Right ventricle myocardium superior (tissue), 1 donor: Measurements from ENCODE around the gene WDTC1. TPM values are rescaled to one million over a fixed set of nuclear protein-coding genes. Genes with fewer than 3 reads are reported as not detected.

Experiments used
- ATAC-seq: fragments of 200-7000 bp; cut with Tn5 transposase; one replicate; pipeline ENCODE4 v1.9.1; 2020; ENCODE audit warnings: mild to moderate bottlenecking; ENCODE audit not compliant: poor library complexity
- DNase-seq: peaks from one replicate; pipeline ENCODE4 v3.0.0-alpha.2; 2020
- intact Hi-C: fragments of 100-400 bp; cut with DNase I; formaldehyde crosslinking; loops from one replicate; pipeline ENCODE4 v1.11.2; 2022
- total RNA-seq: library from RNA; stranded (reverse); fragmentation: NEBNext Ultra II Directional; extraction: Animal tissue kit (Norgen Biotek cat#: 25700); gene quantifications from one replicate; pipeline ENCODE4 v1.2.1, GENCODE V29; 2021
- donor health status: DM: no; HTN: yes; CAD: no; lungs with severe emphysema.

WDTC1 gene
- total RNA-seq, 1 donor from 2014 or later, result 61.1 TPM

DNA sequence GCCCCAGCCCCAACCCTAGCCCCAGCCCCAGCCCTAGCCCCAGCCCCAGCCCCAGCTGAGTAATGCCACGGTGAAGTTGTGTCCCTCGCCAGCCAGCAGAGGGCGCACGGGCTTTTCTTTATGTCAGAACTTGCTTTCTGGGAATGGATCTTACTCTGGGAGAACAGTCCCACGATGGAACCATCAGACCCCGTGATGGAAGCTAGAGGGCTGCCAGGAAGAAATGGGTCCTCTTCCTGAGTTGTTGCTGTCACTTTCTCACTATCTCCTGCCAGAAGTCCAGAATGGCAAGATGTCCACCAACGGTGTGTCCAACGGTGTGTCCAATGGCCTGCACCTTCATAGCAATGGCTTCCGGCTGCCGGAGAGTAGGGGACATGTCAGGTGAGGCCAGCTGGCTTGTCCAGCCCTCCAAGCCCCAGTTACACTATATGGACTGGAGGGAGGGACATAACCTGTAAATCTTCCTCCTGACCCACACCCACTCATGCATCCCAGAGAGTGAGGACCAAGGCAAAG lies 62.4 kb downstream of the WDTC1 start:
- intact Hi-C loops, result loop anchor here (5.0 kb wide), 1 partner anchor 310 kb away; no protein-coding TSS in a partner anchor
- DNase-seq (peak; percentile 85), ATAC-seq (no peak)

DNA sequence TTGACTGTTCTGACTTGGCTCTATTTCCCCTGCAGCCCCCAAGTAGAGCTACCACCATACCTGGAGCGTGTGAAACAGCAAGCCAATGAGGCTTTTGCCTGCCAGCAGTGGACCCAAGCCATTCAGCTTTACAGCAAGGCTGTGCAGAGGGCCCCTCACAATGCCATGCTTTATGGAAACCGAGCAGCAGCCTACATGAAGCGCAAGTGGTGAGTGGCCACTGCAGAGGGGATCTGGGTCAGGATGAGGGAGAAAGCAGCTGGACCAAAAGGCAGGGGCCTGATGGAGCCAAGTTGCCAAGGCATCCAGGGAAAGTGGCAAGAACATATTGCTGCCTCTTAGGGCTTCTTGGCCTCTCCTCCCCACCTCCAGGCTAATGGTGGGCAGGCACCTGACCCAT lies 63.5 kb downstream of the WDTC1 start:
- intact Hi-C loops, result loop anchor here (5.0 kb wide), 1 partner anchor 309 kb away; no protein-coding TSS in a partner anchor
- DNase-seq (no peak), ATAC-seq (no peak)

DNA sequence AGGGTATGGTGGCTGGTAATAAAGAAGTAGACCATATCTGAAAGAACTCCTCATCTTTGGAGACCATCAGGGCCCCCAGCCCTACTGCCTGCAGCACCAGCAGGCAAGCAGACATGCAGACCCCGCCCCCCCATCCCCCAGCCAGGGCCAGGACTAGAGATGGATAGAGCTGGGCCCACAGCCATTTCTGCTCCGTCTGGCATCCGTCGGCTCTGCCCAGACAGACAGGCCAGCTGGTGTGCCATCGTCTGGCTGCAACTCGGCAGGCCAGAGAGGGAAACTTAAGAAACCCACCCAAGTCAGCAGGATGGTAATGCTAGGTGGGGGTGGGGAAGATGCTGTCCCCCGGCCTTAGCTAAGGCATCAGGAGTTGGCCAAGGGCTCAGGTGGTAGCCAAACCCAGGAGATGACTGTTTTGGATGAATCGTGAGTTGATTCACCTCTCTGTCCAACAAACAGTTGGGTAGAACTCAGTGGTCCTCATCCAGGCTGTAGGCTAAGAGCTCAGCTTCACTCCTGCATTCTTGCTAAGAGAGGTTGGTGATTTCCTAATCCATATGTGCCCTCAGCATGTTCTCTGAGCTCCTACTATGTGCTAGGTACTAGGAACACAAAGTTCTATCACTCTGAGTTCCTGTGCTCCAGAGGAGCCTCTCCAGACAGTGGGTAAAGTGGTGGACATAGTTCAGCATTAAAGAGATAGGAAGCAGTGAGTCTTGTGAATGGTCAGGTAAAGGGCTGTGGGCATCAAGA lies 64.4 kb downstream of the WDTC1 start:
- DNase-seq (no peak), ATAC-seq (no peak)
- intact Hi-C loops, result loop anchor here (5.0 kb wide), 1 partner anchor 308 kb away; no protein-coding TSS in a partner anchor

DNA sequence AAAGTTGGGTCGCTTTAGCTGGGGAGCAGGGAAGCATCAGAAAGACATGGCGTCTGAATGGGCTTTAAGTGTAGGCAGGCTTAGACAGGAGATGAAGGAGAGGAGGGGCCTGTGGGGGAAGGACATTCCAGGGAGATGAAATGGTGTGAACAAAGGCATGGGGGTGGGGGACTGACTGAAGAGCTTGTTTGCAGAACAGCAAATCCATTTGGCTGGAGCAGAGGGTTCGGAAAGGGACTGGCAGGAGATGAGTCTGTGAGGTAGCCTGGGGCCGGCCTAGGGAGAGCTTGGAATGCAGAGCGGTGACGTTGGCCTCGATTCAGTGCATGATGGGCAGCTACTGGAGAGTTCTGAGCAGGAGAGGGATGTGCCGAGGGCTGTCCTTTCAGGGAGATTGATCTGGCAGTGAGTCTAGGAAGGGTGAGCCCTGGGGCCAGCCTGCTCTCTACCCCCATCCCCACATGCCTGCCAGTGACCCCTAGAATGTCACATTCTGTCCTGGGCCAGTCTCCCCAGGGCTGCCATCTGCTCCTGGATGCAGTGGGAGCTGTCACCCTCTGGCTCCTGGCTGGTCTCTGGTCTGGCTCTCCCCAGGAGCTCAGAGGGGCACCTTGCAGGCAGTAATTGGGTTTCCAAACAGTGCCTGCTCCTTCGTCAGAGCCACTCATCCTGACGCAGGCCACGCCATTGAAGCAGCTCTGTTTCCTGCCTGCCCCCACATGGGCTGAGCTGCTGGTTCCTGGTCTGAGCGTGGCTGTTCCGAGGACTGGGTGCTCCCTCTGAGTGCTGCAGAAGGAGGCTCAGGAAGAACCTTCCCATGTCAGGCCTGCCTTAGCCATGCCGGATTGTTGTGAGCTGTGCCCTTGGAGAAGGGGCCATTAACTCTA lies 65.2 kb downstream of the WDTC1 start:
- intact Hi-C loops, result loop anchor here (2.0 to 5.0 kb wide), 2 partner anchors 95 to 308 kb away; no protein-coding TSS in a partner anchor
- ATAC-seq (peak; percentile 75), DNase-seq (peak; percentile 77)

DNA sequence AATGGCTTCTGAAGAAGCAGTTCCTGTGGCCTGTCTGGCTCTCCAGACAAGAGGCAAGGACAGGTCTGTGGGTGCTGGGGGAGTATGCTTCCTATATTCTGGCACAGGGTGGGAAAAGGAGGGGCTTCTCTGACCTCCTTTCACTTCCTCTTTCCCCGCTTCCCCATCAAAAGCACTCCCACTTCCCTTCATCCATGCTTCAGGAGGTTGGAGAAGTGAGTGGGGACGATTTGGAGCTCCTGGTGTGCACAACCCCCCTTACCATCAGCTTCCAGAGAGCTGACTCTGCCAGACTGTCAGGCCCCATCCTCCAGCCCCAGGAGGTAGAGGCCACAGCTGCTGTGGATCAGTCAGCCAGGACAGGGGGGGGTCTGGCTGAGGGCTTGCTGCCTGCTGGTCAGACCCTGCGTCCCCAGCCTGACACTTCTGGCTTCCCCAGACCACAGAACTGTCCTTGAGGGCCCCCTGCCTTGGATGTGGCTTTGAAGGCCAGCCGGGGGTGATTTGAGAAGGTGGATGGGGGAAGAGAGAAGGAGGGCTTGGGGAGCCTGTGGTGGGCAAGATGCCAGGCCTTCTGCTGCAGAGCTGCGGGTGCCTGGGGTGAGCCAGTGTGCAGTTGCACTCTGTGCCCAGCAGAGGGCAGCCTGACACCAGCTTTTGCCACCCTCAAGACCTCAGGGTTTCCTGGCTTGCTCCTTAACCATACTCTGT lies 66.1 kb downstream of the WDTC1 start:
- DNase-seq (peak; percentile 91), ATAC-seq (peak; percentile 86)
- intact Hi-C loops, result loop anchor here (2.0 kb wide), 1 partner anchor 94 kb away; no protein-coding TSS in a partner anchor

DNA sequence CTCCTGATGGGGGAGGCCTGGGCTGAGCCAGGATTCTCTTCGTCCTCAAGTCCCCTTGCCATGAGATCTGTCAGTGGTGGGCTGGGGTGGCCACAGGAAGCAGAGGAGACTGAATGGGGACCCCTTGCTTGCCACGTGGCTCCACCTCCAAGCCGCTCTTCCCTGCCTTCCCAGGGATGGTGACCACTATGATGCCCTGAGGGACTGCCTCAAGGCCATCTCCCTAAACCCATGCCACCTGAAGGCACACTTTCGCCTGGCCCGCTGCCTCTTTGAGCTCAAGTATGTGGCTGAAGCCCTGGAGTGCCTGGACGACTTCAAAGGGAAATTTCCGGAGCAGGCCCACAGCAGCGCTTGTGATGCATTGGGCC lies 66.6 kb downstream of the WDTC1 start:
- intact Hi-C loops, result loop anchor here (2.0 kb wide), 1 partner anchor 94 kb away; no protein-coding TSS in a partner anchor
- ATAC-seq, result no peak
- no peak for DNase-seq

DNA sequence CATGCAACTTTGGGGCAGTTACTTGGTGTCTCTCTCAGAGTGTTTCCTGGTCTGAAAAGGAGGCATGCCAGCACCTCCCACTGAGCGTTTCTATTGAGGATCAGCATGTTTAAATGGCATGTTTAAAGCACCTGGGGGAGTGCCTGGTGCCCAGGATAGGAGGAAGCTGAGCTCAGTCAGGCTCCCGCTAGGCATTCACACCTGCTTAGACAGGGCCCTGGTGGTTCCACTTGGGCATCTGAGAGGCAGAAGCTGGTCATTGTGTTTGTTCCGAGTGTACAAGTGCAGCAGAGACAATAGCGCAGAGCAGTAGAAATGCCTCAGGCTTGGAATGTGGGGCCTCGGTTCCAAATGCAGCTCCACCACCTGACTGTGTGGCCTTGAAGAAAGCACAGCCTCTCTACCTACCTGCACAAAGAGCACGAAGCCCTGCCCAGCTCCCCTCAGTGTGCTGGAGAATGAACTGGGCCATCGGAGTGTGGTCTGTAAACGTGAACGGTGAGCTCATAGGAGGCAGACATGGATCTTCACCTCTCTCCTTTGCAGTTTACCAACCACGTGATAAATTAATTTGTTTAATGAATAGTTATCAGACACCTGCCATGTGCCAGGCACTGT lies 67.3 kb downstream of the WDTC1 start:
- no peak for ATAC-seq
- intact Hi-C loops, result loop anchor here (2.0 kb wide), 1 partner anchor 93 kb away; no protein-coding TSS in a partner anchor
- DNase-seq, result no peak

DNA sequence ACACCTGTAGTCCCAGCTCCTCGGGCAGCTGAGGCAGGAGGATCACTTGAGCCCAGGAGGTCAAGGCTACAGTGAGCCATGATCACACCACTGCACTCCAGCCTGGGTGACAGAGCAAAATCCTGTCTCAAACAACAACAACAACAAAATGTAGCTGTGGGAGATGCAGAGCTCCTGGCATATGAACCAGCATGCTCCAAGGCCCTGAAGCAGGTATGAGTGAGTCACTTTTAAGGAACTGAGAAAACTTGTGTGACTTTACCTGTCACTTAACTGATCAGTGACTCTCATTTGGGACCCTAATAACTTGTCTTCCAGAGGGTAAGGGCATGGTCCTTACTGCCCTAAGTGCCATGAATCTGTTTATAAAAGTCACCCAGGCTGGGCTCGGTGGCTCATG lies 68.2 kb downstream of the WDTC1 start:
- intact Hi-C loops, result no loop called here
- ATAC-seq, result no peak
- no peak for DNase-seq

DNA sequence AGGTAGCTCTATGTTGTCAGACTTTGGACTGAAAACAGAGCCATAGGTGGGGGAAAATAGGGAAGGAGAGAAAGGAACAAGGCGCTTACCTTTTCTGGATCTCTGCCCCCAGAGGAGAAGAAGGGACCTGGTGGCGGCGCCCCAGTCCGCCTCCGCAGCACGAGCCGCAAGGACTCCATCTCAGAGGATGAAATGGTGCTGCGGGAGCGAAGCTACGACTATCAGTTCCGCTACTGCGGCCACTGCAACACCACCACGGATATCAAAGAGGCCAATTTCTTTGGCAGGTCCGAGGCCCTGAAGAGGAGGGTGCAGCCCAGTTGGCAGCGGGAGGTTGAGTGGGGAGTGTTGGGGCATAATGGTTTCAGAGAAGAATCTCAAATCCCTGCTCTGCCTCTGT lies 69.1 kb downstream of the WDTC1 start:
- DNase-seq (no peak), ATAC-seq (no peak)
- intact Hi-C loops, result no loop called here

DNA sequence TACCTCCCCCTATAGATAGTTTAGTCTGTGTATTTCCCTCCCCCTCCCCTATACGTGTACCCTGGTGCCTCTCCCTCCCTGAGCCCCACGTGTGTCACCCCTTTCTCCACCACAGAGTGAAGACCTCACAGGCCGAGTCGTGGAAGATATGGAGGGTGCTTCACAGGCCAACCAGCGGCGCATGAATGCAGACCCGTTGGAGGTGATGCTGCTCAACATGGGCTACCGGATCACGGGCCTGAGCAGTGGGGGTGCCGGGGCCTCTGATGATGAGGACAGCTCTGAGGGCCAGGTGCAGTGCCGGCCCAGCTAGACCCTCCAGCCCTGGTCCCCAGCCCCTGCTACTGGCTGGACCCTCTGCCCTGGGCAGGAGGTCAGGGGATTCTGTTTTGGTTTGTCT lies 71.6 kb downstream of the WDTC1 start:
- intact Hi-C loops, result no loop called here
- ATAC-seq, result no peak
- DNase-seq, result no peak

DNA sequence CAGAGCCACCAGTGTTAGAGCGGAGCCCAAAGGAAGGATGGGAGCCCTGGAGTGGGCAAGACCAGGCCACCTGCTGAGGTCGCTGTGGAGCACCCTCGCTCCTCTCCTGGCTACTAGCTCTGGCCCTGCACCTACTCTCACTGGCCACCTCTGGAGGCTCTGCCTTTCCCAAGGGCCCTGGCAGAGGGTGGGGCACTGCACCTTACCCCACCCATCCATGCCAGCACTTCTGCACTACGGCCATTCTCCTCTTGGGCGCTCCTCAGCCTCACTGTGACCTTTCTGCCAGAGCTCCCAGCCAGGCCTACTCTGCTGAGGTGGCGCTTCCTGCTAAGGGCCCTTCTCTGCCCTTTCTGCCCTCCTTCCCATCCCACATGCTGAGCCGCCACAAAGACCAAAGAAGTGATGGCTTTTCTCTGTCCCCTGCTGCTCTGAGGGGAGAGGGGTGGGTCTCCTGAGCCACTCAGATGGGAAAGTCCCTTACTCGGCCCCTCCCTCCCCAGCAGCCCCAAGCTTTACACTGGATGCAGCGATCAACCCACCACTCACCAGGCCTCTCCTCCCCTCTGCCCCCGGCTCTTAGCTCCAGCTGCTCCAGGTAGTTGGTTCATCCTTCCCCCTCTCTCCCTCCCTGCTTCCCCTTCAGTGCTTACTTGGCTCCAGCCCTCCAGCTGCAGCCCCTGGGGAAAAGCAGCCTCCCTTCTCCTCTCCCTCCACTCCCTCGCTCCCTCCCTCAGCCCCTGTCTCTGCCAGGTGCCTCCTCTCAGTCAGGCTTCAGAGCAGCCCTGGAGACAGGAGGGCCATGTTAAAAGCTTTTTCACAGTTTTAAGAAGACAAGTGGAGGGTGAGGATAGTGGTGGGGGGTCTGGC lies 72.7 kb downstream of the WDTC1 start:
- intact Hi-C loops, result no loop called here
- no peak for ATAC-seq
- no peak for DNase-seq

DNA sequence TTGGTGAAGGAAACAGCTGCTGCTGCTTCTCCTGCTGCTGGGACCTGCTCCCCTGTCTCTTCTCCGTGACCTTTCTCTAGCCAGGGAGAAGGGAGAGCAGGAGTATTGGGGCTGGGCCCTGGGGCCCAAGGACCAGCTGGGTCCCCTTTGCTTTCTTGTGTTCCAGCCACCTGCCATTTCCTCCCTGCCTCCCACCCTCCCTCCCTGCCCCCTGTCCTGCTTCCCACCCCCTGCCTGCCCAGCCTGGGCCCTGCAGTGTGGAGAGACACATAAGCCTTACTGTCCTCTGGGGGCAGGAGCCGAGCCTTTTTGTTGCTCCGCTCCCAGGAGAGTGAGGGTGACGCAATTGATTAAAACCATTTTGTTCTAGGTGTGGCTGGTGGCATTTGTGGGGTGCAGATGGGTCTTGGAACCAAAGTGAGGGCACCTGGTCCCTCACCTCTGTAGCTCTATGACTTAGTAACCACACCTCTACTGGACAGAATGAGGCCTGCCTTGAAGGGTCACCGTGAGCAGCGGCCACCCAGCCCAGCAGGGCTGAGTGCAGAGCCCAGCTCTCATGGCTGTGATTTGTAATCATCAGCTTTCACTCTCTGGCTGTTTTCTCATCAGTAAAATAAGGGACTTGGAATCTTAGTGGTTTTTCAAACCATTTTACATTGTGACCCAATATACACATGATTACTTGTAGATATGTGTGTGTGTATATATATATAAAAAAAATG lies 73.6 kb downstream of the WDTC1 start:
- no peak for ATAC-seq
- DNase-seq, result no peak
- intact Hi-C loops, result no loop called here

DNA sequence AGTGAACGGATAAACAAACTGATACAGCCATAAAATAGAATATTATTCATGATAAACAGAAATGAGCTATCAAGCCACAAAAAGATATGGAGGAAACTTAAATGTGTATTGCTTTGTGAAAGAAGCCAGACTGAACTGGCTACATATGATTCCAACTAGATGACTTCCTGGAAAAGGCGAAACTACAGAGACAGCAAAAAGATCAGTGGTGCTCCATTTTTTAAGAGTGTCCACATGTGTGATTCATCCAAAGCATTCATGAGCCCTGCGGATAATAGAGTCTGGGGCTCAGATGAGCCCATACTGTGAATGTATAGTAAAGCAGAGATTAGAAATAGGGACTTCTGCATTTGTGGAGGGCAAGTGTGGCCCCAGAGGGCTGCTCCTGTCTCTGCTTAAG lies 79.7 kb downstream of the WDTC1 start:
- intact Hi-C loops, result no loop called here
- DNase-seq (no peak), ATAC-seq (no peak)

DNA sequence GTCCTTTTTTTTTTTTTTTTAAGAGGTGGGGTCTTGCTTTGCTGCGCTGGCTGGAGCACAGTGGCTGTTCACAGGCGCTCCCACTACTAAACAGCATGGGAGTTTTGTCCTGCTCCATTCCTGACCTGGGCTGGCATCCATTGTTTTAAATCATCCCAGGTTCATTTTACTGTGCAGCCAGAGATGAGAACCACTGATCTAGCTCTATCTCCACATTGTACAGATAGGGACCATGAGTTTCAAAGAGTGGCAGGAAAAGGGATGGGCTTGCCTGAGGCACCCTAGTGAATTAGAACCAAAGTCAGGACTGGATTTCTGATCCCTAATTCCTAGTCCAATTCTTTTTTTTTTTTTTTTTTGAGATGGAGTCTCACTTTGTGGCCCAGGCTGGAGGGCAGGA lies 80.3 kb downstream of the WDTC1 start:
- intact Hi-C loops, result no loop called here
- ATAC-seq, result no peak
- no peak for DNase-seq

DNA sequence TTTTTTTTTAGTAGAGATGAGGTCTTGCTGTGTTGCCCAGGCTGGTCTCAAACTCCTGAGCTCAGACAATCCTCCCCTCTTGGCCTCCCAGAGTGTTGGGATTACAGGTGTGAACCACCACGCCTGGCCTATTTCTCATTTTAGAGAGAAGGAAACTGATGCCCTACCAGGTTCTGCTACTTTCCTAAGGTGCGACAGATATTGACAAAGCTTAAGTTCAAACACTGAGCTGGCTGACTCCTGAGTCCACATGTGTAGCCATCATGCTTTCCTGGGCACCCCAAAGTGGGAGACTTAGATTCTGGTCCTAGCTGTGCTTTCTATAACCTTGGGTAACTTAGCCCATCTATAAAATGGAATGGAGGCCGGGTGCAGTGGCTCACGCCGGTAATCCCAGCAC lies 82.4 kb downstream of the WDTC1 start:
- intact Hi-C loops, result no loop called here
- ATAC-seq, result no peak

DNA sequence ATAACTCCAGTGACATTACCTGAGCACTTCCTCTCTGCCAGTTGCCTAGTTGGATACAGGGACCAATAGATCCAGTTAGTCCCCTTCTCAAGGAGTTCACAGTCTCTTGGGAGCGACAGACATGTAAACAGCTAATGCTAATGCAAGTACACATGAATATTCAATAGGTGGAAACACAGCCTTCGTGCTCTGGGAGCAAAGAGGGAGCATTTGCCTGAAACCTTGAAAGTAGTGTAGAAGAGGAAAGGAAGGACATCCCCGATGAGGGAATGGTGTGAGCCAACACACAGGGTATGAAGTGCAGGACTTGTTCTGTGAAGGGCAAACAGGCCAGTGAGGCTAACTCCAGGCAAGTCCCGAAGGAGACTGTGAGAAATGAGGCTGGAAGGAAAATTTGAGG lies 83.7 kb downstream of the WDTC1 start:
- intact Hi-C loops, result no loop called here
- DNase-seq (no peak), ATAC-seq (no peak)

More for the DNA sequence above, 82.4 kb downstream of the WDTC1 start:
- DNase-seq, result no peak

DNA sequence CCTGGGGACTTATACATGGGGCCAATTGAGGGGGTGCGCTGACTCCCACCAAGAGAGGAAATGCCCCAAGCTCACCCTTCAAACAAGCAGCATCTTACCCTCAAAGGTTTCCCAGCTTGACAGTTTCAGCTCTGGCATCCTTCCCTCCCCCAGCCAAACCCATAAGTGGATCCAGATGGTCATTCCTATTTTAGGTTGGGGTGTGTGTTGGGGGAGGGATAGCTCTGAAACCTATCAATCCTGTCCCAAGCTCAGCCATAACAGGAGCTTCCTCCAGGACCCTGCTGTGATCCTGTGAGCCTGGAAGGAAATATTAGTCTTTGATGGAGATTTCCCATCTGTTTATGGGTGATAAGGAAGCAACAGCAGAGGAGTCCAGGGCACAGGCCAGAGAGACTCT lies 84.2 kb downstream of the WDTC1 start:
- DNase-seq, result no peak
- intact Hi-C loops, result no loop called here
- no peak for ATAC-seq
